GF-D8 (cell line): ENCODE measurements around the gene DAPK1.

Source experiments
- DNase-seq: peaks from one replicate; lab custom pipeline; 2025; lab: John Stamatoyannopoulos, UW

Gene DAPK1

GRCh38 chr9:87668722-87669121 lies 171.1 kb downstream of the DAPK1 start:
- DNase-seq: no peak

- no peak for DNase-seq
These were observed 173.1 kb downstream of the DAPK1 start for GRCh38 chr9:87670572-87671264.

GRCh38 chr9:87671478-87671877 lies 173.8 kb downstream of the DAPK1 start:
- DNase-seq: no peak

GRCh38 chr9:87671925-87672324 lies 174.3 kb downstream of the DAPK1 start:
- no peak for DNase-seq

GRCh38 chr9:87672586-87672985 lies 174.9 kb downstream of the DAPK1 start:
- DNase-seq: no peak

- DNase-seq: no peak
These were observed 175.9 kb downstream of the DAPK1 start for GRCh38 chr9:87673446-87674120.

GRCh38 chr9:87674565-87675299 lies 177.1 kb downstream of the DAPK1 start:
- no peak for DNase-seq

GRCh38 chr9:87675906-87676515 lies 178.3 kb downstream of the DAPK1 start:
- no peak for DNase-seq

- DNase-seq: peak; percentile 51
These were observed 179.5 kb downstream of the DAPK1 start for GRCh38 chr9:87676976-87677775.

GRCh38 chr9:87677776-87678587 lies 180.3 kb downstream of the DAPK1 start:
- DNase-seq: no peak

GRCh38 chr9:87678650-87679355 lies 181.1 kb downstream of the DAPK1 start:
- no peak for DNase-seq

GRCh38 chr9:87681271-87682061 lies 183.8 kb downstream of the DAPK1 start:
- DNase-seq: no peak

- DNase-seq: no peak
These were observed 184.4 kb downstream of the DAPK1 start for GRCh38 chr9:87682085-87682484.

- no peak for DNase-seq
These were observed 185.0 kb downstream of the DAPK1 start for GRCh38 chr9:87682618-87683017.

GRCh38 chr9:87683751-87684626 lies 186.3 kb downstream of the DAPK1 start:
- no peak for DNase-seq

- no peak for DNase-seq
These were observed 187.1 kb downstream of the DAPK1 start for GRCh38 chr9:87684627-87685219.

- DNase-seq: no peak
These were observed 187.8 kb downstream of the DAPK1 start for GRCh38 chr9:87685441-87685840.
